ENCODE data around the gene CDHR2.

- TF ChIP-seq CTCF (IDR thresholded peaks at IDR 0.05) (no peak), POLR2A (IDR thresholded peaks at IDR 0.05) (no peak)
These were observed 93.7 kb downstream of the CDHR2 start for GRCh38 chr5:176642675-176643490.
